SU-DHL-6 (cell line): Measurements from ENCODE around the gene TNFSF11.

ENCODE experiments used
- H2AFZ ChIP-seq: fragments of 200-600 bp; sonication (generic); 2 replicates; pipeline ENCODE4 v1.6.1; 2014; ENCODE audit warnings: low read depth, mild to moderate bottlenecking, moderate library complexity, mixed read lengths, antibody characterized with exemption, low read length; ENCODE audit not compliant: severe bottlenecking
- H3F3A ChIP-seq: fragments of 200-600 bp; shearing (Covaris generic); 2 replicates; pipeline ENCODE4 v1.6.0; 2016; ENCODE audit warnings: antibody characterized with exemption, mild to moderate bottlenecking; ENCODE audit not compliant: insufficient read depth
- H3K27ac ChIP-seq: fragments of 200-600 bp; sonication (generic); 2 replicates; pipeline ENCODE4 v1.5.1; 2016; ENCODE audit warnings: low read depth, mild to moderate bottlenecking, low read length, moderate library complexity, mixed read lengths
- H3K27me3 ChIP-seq: fragments of 200-600 bp; sonication (generic), shearing (Covaris generic); 2 replicates; pipeline ENCODE4 v1.6.0; 2014; ENCODE audit warnings: mild to moderate bottlenecking, low read length
- H3K36me3 ChIP-seq: fragments of 200-600 bp; sonication (generic); 2 replicates; pipeline ENCODE4 v1.6.1; 2014; ENCODE audit warnings: mild to moderate bottlenecking, low read length, mixed read lengths
- H3K4me2 ChIP-seq: fragments of 300-600, 200-600 bp; shearing (Covaris generic), sonication (generic); 2 replicates; pipeline ENCODE4 v1.6.0; 2014; ENCODE audit warnings: low read length, low read depth, mild to moderate bottlenecking; ENCODE audit not compliant: poor library complexity, severe bottlenecking
- H3K4me3 ChIP-seq: fragments of 200-600 bp; sonication (generic); 2 replicates; pipeline ENCODE4 v1.5.1; 2014; ENCODE audit warnings: antibody characterized with exemption, low read length, mild to moderate bottlenecking, mixed read lengths; ENCODE audit not compliant: insufficient read depth, poor library complexity, severe bottlenecking
- H3K79me2 ChIP-seq: fragments of 200-600 bp; sonication (generic); 2 replicates; pipeline ENCODE4 v1.6.1; 2014; ENCODE audit warnings: mild to moderate bottlenecking, low read length, moderate library complexity; ENCODE audit not compliant: insufficient read depth
- H3K9ac ChIP-seq: fragments of 200-600 bp; sonication (generic); 2 replicates; pipeline ENCODE4 v1.7.0; 2014; ENCODE audit warnings: mild to moderate bottlenecking, low read length
- H3K9me2 ChIP-seq: fragments of 200-600 bp; sonication (generic); replicated peaks from 2 replicates; pipeline ENCODE4 v1.6.1; 2014; ENCODE audit warnings: low read length; ENCODE audit not compliant: insufficient read depth
- H3K9me3 ChIP-seq: fragments of 200-600 bp; sonication (generic); 2 replicates; pipeline ENCODE4 v1.6.1; 2014; ENCODE audit warnings: low read length, mixed read lengths; ENCODE audit not compliant: insufficient read depth
- H4K20me1 ChIP-seq: fragments of 200-600 bp; sonication (generic); 2 replicates; pipeline ENCODE4 v1.6.1; 2014; ENCODE audit warnings: low read depth, mild to moderate bottlenecking, antibody characterized with exemption, low read length, moderate library complexity, mixed read lengths
- CTCF ChIP-seq: fragments of 200-600 bp; sonication (generic); IDR thresholded peaks from one replicate; pipeline ENCODE4 v1.5.1; 2017; ENCODE audit warnings: antibody characterized with exemption, mild to moderate bottlenecking, low read length, moderate library complexity; ENCODE audit not compliant: insufficient read depth, poor library complexity, severe bottlenecking
- EZH2phosphoT487 ChIP-seq: fragments of 200-600 bp; sonication (generic), shearing (Covaris generic); conservative IDR thresholded peaks from 2 replicates; pipeline ENCODE4 v1.6.1; 2018; ENCODE audit warnings: mild to moderate bottlenecking, antibody characterized with exemption, low read length, moderate library complexity, mixed read lengths

Gene TNFSF11

DNA sequence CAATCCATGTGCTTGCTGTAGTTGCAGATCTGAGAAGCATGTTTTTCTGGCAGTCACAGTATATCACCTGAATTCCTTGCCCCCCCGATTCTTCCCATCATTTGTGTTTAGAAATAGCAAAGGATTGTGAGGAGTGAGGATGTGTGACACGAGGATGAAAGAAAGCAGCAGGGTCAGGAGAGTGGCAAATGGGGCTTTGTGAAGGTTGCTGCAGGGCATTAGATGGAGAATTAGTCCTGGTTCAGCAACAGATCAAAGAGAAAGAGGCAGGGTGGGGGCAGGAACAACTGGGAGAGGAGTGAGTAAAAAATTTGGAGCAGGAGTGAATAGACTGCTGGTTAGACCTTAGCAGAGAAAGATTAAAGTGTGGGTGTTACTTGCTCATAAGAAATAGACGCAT is 47.7 kb upstream of the TNFSF11 start:
- Histone ChIP-seq H3K79me2 (no peaks in the 10 kb centered on the region), H3K9me3 (no peaks in the 10 kb centered on the region), H3K36me3 (no peaks in the 10 kb centered on the region), H3K9me2 (no peaks in the 10 kb centered on the region), H4K20me1 (no peaks in the 10 kb centered on the region), H3K27me3 (no peaks in the 10 kb centered on the region), H3K27ac (no peak overlapping the region), H3F3A (no peaks in the 10 kb centered on the region), H3K4me2 (no peak overlapping the region), H3K9ac (no peak overlapping the region), H2AFZ (no peak overlapping the region), H3K4me3 (no peak overlapping the region)
- no peak for TF ChIP-seq EZH2phosphoT487

DNA sequence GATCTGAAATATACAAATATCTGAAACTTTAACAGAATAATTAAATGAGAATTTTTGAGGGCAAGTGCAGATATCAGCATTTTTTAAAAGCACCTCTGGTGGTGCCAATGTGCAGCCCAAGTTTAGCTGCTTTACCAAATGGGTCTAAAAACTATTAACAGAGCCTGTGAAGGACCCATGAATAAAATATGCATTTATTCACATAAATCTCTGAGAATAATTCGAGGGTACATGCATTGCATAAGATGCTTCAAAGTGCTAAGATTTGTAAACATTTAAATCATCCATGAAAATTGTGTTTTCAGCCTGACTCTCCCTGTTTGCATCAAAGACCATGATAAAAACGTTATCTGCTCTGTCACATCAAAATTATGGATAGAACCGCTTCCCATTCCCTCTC is 47.1 kb upstream of the TNFSF11 start:
- no peaks in the 10 kb centered on the region for H3K36me3 ChIP-seq
- no peaks in the 10 kb centered on the region for H3K79me2 ChIP-seq
- H3K27me3 ChIP-seq = no peaks in the 10 kb centered on the region
- H3K9me3 ChIP-seq = no peaks in the 10 kb centered on the region
- H3K9me2 ChIP-seq = no peaks in the 10 kb centered on the region
- H3K4me3 ChIP-seq = no peak overlapping the region
- H3K27ac ChIP-seq = no peak overlapping the region
- H3F3A ChIP-seq = no peaks in the 10 kb centered on the region
- no peaks in the 10 kb centered on the region for H4K20me1 ChIP-seq
- no peak overlapping the region for H2AFZ ChIP-seq
- H3K9ac ChIP-seq = no peak overlapping the region
- no peak for TF ChIP-seq CTCF
- no peak for TF ChIP-seq EZH2phosphoT487
- H3K4me2 ChIP-seq = no peak overlapping the region

- Histone ChIP-seq H3K4me3 (no peak overlapping the region), H3K79me2 (no peaks in the 10 kb centered on the region), H3K36me3 (no peaks in the 10 kb centered on the region), H3K9ac (no peak overlapping the region), H2AFZ (no peak overlapping the region), H3K27me3 (no peaks in the 10 kb centered on the region), H3K9me2 (no peaks in the 10 kb centered on the region), H4K20me1 (no peaks in the 10 kb centered on the region), H3F3A (no peaks in the 10 kb centered on the region), H3K4me2 (no peak overlapping the region), H3K9me3 (no peaks in the 10 kb centered on the region), H3K27ac (no peak overlapping the region)
- TF ChIP-seq CTCF (no peak), EZH2phosphoT487 (no peak)
Measured at GRCh38 chr13:42532561-42533335, 41.2 kb upstream of the TNFSF11 start.

GRCh38 chr13:42533336-42533591 is 40.7 kb upstream of the TNFSF11 start:
- no peak overlapping the region for H3K4me3 ChIP-seq
- no peaks in the 10 kb centered on the region for H3K9me2 ChIP-seq
- no peaks in the 10 kb centered on the region for H3K79me2 ChIP-seq
- no peaks in the 10 kb centered on the region for H4K20me1 ChIP-seq
- H3F3A ChIP-seq = no peaks in the 10 kb centered on the region
- H3K4me2 ChIP-seq = no peak overlapping the region
- H2AFZ ChIP-seq = no peak overlapping the region
- H3K9ac ChIP-seq = no peak overlapping the region
- no peaks in the 10 kb centered on the region for H3K9me3 ChIP-seq
- H3K36me3 ChIP-seq = no peaks in the 10 kb centered on the region
- no peak overlapping the region for H3K27ac ChIP-seq
- H3K27me3 ChIP-seq = no peaks in the 10 kb centered on the region
- TF ChIP-seq CTCF = no peak
- TF ChIP-seq EZH2phosphoT487 = no peak
